Parathyroid adenoma (tissue), 2 donors: ENCODE results near the gene HDAC5.

Experiments used
- H2AFZ ChIP-seq: fragments of 300-600 bp; sonication (generic); one replicate; pipeline ENCODE4 v1.7.0; 2017; ENCODE audit warnings: antibody characterized with exemption, mild to moderate bottlenecking
- H3K27ac ChIP-seq: fragments of 300-600 bp; sonication (generic); one replicate; pipeline ENCODE4 v1.7.0; 2017
- H3K27me3 ChIP-seq: fragments of 300-600 bp; sonication (generic); one replicate; pipeline ENCODE4 v1.7.0; 2017; ENCODE audit warnings: low read length; ENCODE audit not compliant: control insufficient read depth, insufficient read depth
- H3K36me3 ChIP-seq: fragments of 300-600 bp; sonication (generic); one replicate; pipeline ENCODE4 v1.7.0; 2017; ENCODE audit warnings: low read length; ENCODE audit not compliant: control insufficient read depth, insufficient read depth
- H3K4me1 ChIP-seq: fragments of 300-600 bp; sonication (generic); one replicate; pipeline ENCODE4 v1.7.0; 2017; ENCODE audit warnings: control low read depth
- H3K4me2 ChIP-seq: fragments of 300-600 bp; sonication (generic); one replicate; pipeline ENCODE4 v1.7.0; 2017; ENCODE audit warnings: low read length
- H3K4me3 ChIP-seq: fragments of 300-600 bp; sonication (generic); one replicate; pipeline ENCODE4 v1.7.0; 2017; ENCODE audit warnings: low read depth, low read length
- H3K79me2 ChIP-seq: fragments of 300-600 bp; sonication (generic); one replicate; pipeline ENCODE4 v1.7.0; 2017; ENCODE audit warnings: control low read depth
- H3K9ac ChIP-seq: fragments of 300-600 bp; sonication (generic); one replicate; pipeline ENCODE4 v1.7.0; 2017; ENCODE audit warnings: mild to moderate bottlenecking
- H3K9me3 ChIP-seq: fragments of 300-600 bp; sonication (generic); one replicate; pipeline ENCODE4 v1.7.0; 2017; ENCODE audit warnings: low read length; ENCODE audit not compliant: control insufficient read depth
- CTCF ChIP-seq: fragments of 300-600 bp; sonication (generic); IDR thresholded peaks from one replicate; pipeline ENCODE4 v1.7.0; 2017; ENCODE audit warnings: antibody characterized with exemption, mild to moderate bottlenecking
- donor health status: primary hyperparathyroidism.

The HDAC5 gene

DNA sequence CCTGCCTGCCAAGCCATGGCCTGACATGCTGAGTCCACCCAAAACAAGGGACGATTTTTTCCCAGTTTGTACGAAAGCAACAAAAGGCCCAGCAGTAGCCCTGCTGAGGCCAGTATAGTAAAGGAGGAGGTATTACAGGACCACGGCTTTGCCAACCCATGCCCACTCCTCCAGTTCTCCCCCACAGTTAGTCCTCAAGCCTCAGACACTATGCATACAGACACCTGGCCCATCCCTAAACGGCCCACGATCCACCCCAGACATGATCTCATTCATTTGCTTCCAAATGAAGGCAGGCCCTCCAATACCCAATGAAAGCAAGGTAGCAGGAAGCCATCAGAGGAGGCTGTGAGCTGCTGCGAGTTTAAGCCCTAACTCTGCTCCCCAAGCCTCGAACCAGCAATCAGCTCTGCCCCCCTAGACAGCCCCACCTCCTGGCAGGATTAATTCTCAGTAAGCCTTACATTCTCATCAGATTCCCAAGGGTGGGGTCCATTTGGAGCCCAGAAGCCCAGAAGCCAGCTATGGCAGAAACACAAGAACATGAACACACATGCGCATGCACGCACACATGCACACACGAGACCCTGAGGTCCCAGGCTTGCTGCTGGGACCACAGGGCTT lies 4.9 kb downstream of the HDAC5 start:
- H3K27me3 ChIP-seq = no peaks in the 10 kb centered on the region
- no peak overlapping the region for H2AFZ ChIP-seq
- H3K4me3 ChIP-seq = no peak overlapping the region
- H3K9ac ChIP-seq = no peak overlapping the region
- peak overlapping the region; percentile 9 for H3K4me2 ChIP-seq
- peaks cover 7% of the 10 kb centered on the region for H3K4me1 ChIP-seq
- TF ChIP-seq CTCF = no peak
- no peaks in the 10 kb centered on the region for H3K36me3 ChIP-seq
- no peaks in the 10 kb centered on the region for H3K9me3 ChIP-seq
- H3K79me2 ChIP-seq = peaks cover 25% of the 10 kb centered on the region
- no peak overlapping the region for H3K27ac ChIP-seq

DNA sequence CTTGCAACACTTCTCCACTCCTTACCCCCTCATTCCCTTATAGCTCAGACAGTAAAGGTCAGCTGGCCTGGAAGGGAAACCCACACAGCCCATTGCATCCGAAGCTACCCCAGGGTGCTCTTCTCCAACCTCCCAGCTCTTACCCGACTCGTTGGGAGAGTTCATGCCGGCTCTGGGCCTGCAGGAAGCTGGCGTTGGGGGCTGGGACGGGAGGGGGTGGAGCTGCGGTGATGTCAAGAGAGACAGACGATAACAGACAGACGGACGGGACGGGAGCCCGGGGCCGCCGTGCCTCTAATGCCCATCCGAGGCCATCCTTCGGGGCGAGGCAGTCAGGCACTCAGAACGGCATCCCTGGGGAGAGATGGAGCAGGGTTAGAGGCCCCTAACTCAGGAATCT lies 6.1 kb downstream of the HDAC5 start:
- Histone ChIP-seq H3K4me2 (no peak overlapping the region), H3K79me2 (peaks cover 23% of the 10 kb centered on the region), H3K4me1 (peaks cover 18% of the 10 kb centered on the region), H3K4me3 (no peak overlapping the region), H3K27me3 (no peaks in the 10 kb centered on the region), H3K27ac (no peak overlapping the region), H3K36me3 (no peaks in the 10 kb centered on the region), H3K9ac (no peak overlapping the region), H3K9me3 (no peaks in the 10 kb centered on the region), H2AFZ (no peak overlapping the region)
- no peak for TF ChIP-seq CTCF

DNA sequence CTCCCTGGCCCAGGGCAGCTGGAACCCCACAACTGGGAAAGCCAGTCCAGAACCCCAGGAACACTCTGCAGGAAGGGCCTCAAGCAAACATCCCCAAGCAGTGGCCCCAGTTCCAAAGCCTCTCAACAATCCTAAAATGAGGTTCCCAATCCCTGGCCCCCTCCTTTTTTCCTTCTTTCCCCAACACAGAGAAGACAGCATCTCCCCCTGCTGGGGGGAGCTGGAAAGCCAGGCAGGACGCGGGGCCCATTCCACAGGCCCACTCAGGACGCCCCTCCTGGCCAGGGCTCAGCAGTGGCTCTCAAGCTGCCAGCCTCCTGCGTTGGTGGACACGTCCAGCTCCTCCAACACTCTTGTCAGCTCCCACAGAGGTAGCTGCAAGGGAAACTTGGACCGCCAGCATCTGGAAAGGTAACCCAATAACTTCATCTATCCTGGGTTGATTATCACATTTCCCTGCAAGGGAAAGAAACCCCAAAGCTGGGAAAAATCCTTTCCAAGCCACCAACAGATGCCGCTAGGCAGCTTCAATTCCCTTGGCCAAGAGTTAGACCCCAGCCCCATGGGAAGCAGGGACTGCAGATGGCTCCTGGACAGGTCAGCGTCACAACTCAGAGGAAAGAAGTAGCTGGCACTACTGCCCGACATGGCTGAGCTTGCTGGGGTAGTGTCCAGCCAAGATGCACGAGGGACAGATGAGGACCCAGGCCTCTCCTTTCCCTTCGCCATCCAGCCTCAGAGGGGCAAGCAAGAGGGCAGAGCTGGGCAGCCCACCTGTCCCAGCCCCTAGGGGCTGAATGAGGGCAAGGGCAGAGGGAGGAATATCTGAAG lies 7.6 kb downstream of the HDAC5 start:
- Histone ChIP-seq H3K27me3 (no peaks in the 10 kb centered on the region), H3K4me3 (no peak overlapping the region), H3K36me3 (no peaks in the 10 kb centered on the region), H3K9me3 (no peaks in the 10 kb centered on the region), H3K27ac (no peak overlapping the region), H2AFZ (no peak overlapping the region), H3K9ac (no peak overlapping the region), H3K4me1 (peaks cover 29% of the 10 kb centered on the region), H3K79me2 (peaks cover 17% of the 10 kb centered on the region), H3K4me2 (no peak overlapping the region)
- TF ChIP-seq CTCF = peak; percentile 77

- Histone ChIP-seq H3K4me2 (no peak overlapping the region), H3K4me3 (no peak overlapping the region), H3K27me3 (no peaks in the 10 kb centered on the region), H3K9me3 (no peaks in the 10 kb centered on the region), H3K36me3 (no peaks in the 10 kb centered on the region), H3K4me1 (peaks cover 43% of the 10 kb centered on the region), H2AFZ (no peak overlapping the region), H3K27ac (no peak overlapping the region), H3K9ac (no peak overlapping the region), H3K79me2 (peaks cover 23% of the 10 kb centered on the region)
- no peak for TF ChIP-seq CTCF
These were observed 9.3 kb downstream of the HDAC5 start for GRCh38 chr17:44113868-44114840.
